ENCODE measurements around the gene ARID3A. TPM values are rescaled to one million over a fixed set of nuclear protein-coding genes. Genes with fewer than 3 reads are reported as not detected.

ARID3A gene
- total and polyA plus RNA-seq, 2 of the 13 experiments (the other 11 are each of a cell fraction or from before 2014, with no cell fraction given): 71.3 to 77.9 TPM

- 0 out of 2 replicates have a peak, but pooled peaks have one; percentile 45 for TF ChIP-seq POGK (CRISPR knock-in tag; conservative IDR thresholded peaks at IDR 0.05)
- TF ChIP-seq MED1 (CRISPR knock-in tag; IDR thresholded peaks at IDR 0.05): peak; percentile 78
- TF ChIP-seq MYC (CRISPR knock-in tag; IDR thresholded peaks at IDR 0.05; ENCODE audit: borderline replicate concordance): peak; percentile 71; the same call in 1 of the 2 replicates
- peak; percentile 53; the same call in 1 of the 3 replicates for TF ChIP-seq MXI1 (IDR thresholded peaks at IDR 0.05; ENCODE audit: borderline replicate concordance, low read depth, low read length)
- TF ChIP-seq TEF (CRISPR knock-in tag; IDR thresholded peaks at IDR 0.05): no peak
- peak; percentile 25; the same call in 1 of the 2 replicates for TF ChIP-seq YEATS4 (CRISPR knock-in tag; IDR thresholded peaks at IDR 0.05; ENCODE audit: borderline replicate concordance)
- TF ChIP-seq ZBTB7B (CRISPR knock-in tag; IDR thresholded peaks at IDR 0.05): peak; percentile 78; the same call in 1 of the 2 replicates
- peak; percentile 84 for TF ChIP-seq NR2F6 (IDR thresholded peaks at IDR 0.05)
- TF ChIP-seq NR2F6 (CRISPR knock-in tag; IDR thresholded peaks at IDR 0.05): peak; percentile 93
- peak; percentile 99 for TF ChIP-seq TEAD3 (CRISPR knock-in tag; optimal IDR thresholded peaks at IDR 0.05; ENCODE audit: borderline replicate concordance)
- 0 out of 2 replicates have a peak, but pooled peaks have one; percentile 41 for TF ChIP-seq BORCS8-MEF2B (CRISPR knock-in tag; IDR thresholded peaks at IDR 0.05)
- peak; percentile 41; the same call in 1 of the 2 replicates for TF ChIP-seq ZKSCAN8 (CRISPR knock-in tag; IDR thresholded peaks at IDR 0.05; ENCODE audit: borderline replicate concordance)
- TF ChIP-seq TFDP1 (CRISPR knock-in tag; IDR thresholded peaks at IDR 0.05; ENCODE audit: borderline replicate concordance): peak; percentile 77; the same call in 1 of the 2 replicates
- TF ChIP-seq RBFOX2 (IDR thresholded peaks at IDR 0.05; ENCODE audit: low read depth, low read length): 0 out of 2 replicates have a peak, but pooled peaks have one; percentile 51
- TF ChIP-seq IRF2 (CRISPR knock-in tag; IDR thresholded peaks at IDR 0.05): peak; percentile 65; the same call in 1 of the 2 replicates
- peak; percentile 47; the same call in 1 of the 2 replicates for TF ChIP-seq GABPB1 (CRISPR knock-in tag; IDR thresholded peaks at IDR 0.05)
- peak; percentile 80; the same call in 1 of the 2 replicates for TF ChIP-seq KLF11 (CRISPR knock-in tag; IDR thresholded peaks at IDR 0.05)
- TF ChIP-seq SKI (IDR thresholded peaks at IDR 0.05; ENCODE audit: partially characterized antibody): peak; percentile 95
- TF ChIP-seq ZZZ3 (CRISPR knock-in tag; IDR thresholded peaks at IDR 0.05; ENCODE audit: borderline replicate concordance): no peak
- 0 out of 2 replicates have a peak, but pooled peaks have one; percentile 15 for TF ChIP-seq THAP11 (CRISPR knock-in tag; IDR thresholded peaks at IDR 0.05)
- peak; percentile 46; the same call in 1 of the 2 replicates for TF ChIP-seq MEIS1 (CRISPR knock-in tag; IDR thresholded peaks at IDR 0.05; ENCODE audit: borderline replicate concordance)
- 0 out of 2 replicates have a peak, but pooled peaks have one; percentile 32 for TF ChIP-seq CBX5 (CRISPR knock-in tag; IDR thresholded peaks at IDR 0.05; ENCODE audit: borderline replicate concordance)
- TF ChIP-seq POLR2A (IDR thresholded peaks at IDR 0.05; ENCODE audit: insufficient read depth in 1 of 2, low read depth in 2 of 2, low read length in 2 of 2): peak in 1 of 2 experiments; percentile 54; a peak in 1 of 4 replicates
- no peak for TF ChIP-seq FLYWCH1 (CRISPR knock-in tag; IDR thresholded peaks at IDR 0.05)
- 0 out of 2 replicates have a peak, but pooled peaks have one; percentile 30 for TF ChIP-seq ZNF337 (CRISPR knock-in tag; IDR thresholded peaks at IDR 0.05; ENCODE audit: borderline replicate concordance, low read depth)
- TF ChIP-seq EHMT2 (IDR thresholded peaks at IDR 0.05; ENCODE audit: borderline replicate concordance, low read depth, low read length): no peak
- TF ChIP-seq ZNF280B (CRISPR knock-in tag; IDR thresholded peaks at IDR 0.05; ENCODE audit: borderline replicate concordance): peak; percentile 42; the same call in 1 of the 2 replicates
Observed at GRCh38 chr19:993361-993830, 67.6 kb downstream of the ARID3A start (continued).

Data from HepG2 (cell line).